Measurements from ENCODE around the gene FAM117A. TPM values are rescaled to one million over a fixed set of nuclear protein-coding genes. Genes with fewer than 3 reads are reported as not detected.

The FAM117A gene
- total and polyA plus RNA-seq, 2 of the 4 experiments (the other 2 are of a cell fraction) = 0.72 to 3.4 TPM

GRCh38 chr17:49695698-49696232 lies 68.2 kb downstream of the FAM117A start:
- Histone ChIP-seq H3K9ac (ENCODE audit: low read depth, low read length) (no peak overlapping the region), H3K36me3 (ENCODE audit: control insufficient read depth, insufficient read depth, low read length) (peaks cover 11% of the 10 kb centered on the region), H3K18ac (ENCODE audit: low read depth, low read length) (no peak overlapping the region), H3K79me1 (ENCODE audit: low read depth in 1 of 2, low read length in 2 of 2) (no peaks in the 10 kb centered on the region), H3K4ac (ENCODE audit: low read depth, low read length) (no peak overlapping the region), H2BK120ac (ENCODE audit: low read depth, low read length) (no peak overlapping the region), H4K8ac (ENCODE audit: low read depth in 2 of 2, low read length in 2 of 2) (no peak overlapping the region), H3K27ac (ENCODE audit: insufficient read depth, low read length) (no peak overlapping the region), H4K91ac (ENCODE audit: insufficient read depth, low read depth, low read length) (no peak overlapping the region), H3K4me2 (ENCODE audit: low read depth, low read length) (no peak overlapping the region), H2BK5ac (ENCODE audit: low read depth, low read length, poor library complexity, severe bottlenecking) (no peak overlapping the region), H4K5ac (ENCODE audit: low read depth, low read length) (no peak overlapping the region), H2BK15ac (ENCODE audit: low read depth, low read length) (no peak overlapping the region), H3K14ac (replicated peaks; ENCODE audit: low read depth, low read length) (no peak overlapping the region), H3K9me1 (ENCODE audit: insufficient read depth, low read length) (no peaks in the 10 kb centered on the region), H3K4me3 (ENCODE audit: insufficient read depth, low read depth, low read length) (no peak overlapping the region), H2BK20ac (ENCODE audit: low read depth, low read length) (no peak overlapping the region), H4K20me1 (ENCODE audit: insufficient read depth, low read length) (no peaks in the 10 kb centered on the region), H3K23ac (ENCODE audit: low read depth, low read length) (no peak overlapping the region), H2AFZ (replicated peaks; ENCODE audit: low read length, poor library complexity) (peak overlapping the region; percentile 74), H2AK9ac (replicated peaks; ENCODE audit: low read depth, low read length, poor library complexity) (no peak overlapping the region), H3K27me3 (ENCODE audit: control insufficient read depth, insufficient read depth, low read length) (peaks cover 4% of the 10 kb centered on the region), H3K4me1 (ENCODE audit: control insufficient read depth, insufficient read depth, low read length) (no peaks in the 10 kb centered on the region), H2AK5ac (ENCODE audit: low read depth, low read length) (no peak overlapping the region), H3K56ac (ENCODE audit: extremely low read depth, insufficient read depth, low read length) (no peak overlapping the region), H3K9me3 (ENCODE audit: control insufficient read depth, insufficient read depth, low read length) (no peaks in the 10 kb centered on the region)
- no peak for ATAC-seq (ENCODE audit: low read depth)
- dilution Hi-C loops (cut with HindIII; ENCODE audit: low sequenced_read_pairs, unreplicated experiment) = no loop called here
- 0% methylated on average over 1 of the region's 5 CpGs; no CpG with 5 or more reads in 1 of the 2 experiments for WGBS, 2 experiments (ENCODE audit: extremely low coverage in 2 of 2, insufficient read length in 1 of 2)
- in situ Hi-C loops (cut with MboI; ENCODE audit: low sequenced_read_pairs) = loop anchor here (5.0 kb wide), 1 partner anchor 123 kb away; no protein-coding TSS in a partner anchor
- TF ChIP-seq NFE2L2 (IDR thresholded peaks at IDR 0.05; ENCODE audit: low read depth, low read length) (no peak), POLR2A (IDR thresholded peaks at IDR 0.05; ENCODE audit: low read depth, low read length) (no peak), RCOR1 (IDR thresholded peaks at IDR 0.05; ENCODE audit: insufficient replicate concordance, low read length) (no peak), MAZ (IDR thresholded peaks at IDR 0.05; ENCODE audit: borderline replicate concordance, low read depth, low read length) (no peak)
- CTCF ChIA-PET = interaction anchor here (0.7 to 3.1 kb wide), 8 partner anchors 8 to 337 kb away, joined by 3 to 16 read pairs (median 4); no protein-coding TSS in a partner anchor
- no peak for DNase-seq
- POLR2A ChIA-PET (ENCODE audit: unreplicated experiment) = no interaction called here
- BruUV-seq (replicated peaks) = no TSS peak
- intact Hi-C loops (cut with micrococcal nuclease) = loop anchor here (1.0 kb wide), 1 partner anchor 127 kb away; no protein-coding TSS in a partner anchor
